ENCODE results near the gene MTMR2. TPM values are rescaled to one million over a fixed set of nuclear protein-coding genes. Genes with fewer than 3 reads are reported as not detected.

The MTMR2 gene
- total RNA-seq, 1 donor from 2014 or later, result 63.6 TPM

GRCh38 chr11:95917193-95918036 is 6.5 kb downstream of the MTMR2 start:
- peak; percentile 96 for DNase-seq

- DNase-seq, result no peak
Observed at GRCh38 chr11:95916049-95916448, 7.9 kb downstream of the MTMR2 start.

GRCh38 chr11:95915051-95915450 is 8.9 kb downstream of the MTMR2 start:
- no peak for DNase-seq

GRCh38 chr11:95913830-95914615 is 9.9 kb downstream of the MTMR2 start:
- DNase-seq, result no peak

GRCh38 chr11:95912902-95913560 is 10.9 kb downstream of the MTMR2 start:
- DNase-seq, result no peak

GRCh38 chr11:95911369-95911759 is 12.5 kb downstream of the MTMR2 start:
- no peak for DNase-seq

- no peak for DNase-seq
Observed at GRCh38 chr11:95910638-95911368, 13.1 kb downstream of the MTMR2 start.

- DNase-seq, result peak; percentile 46
Observed at GRCh38 chr11:95908826-95909225, 15.1 kb downstream of the MTMR2 start.

GRCh38 chr11:95907476-95907875 is 16.4 kb downstream of the MTMR2 start:
- no peak for DNase-seq

- DNase-seq, result no peak
Observed at GRCh38 chr11:95904009-95904650, 19.8 kb downstream of the MTMR2 start.

- DNase-seq, result no peak
Observed at GRCh38 chr11:95898782-95899181, 25.1 kb downstream of the MTMR2 start.

- no peak for DNase-seq
Observed at GRCh38 chr11:95897731-95898130, 26.2 kb downstream of the MTMR2 start.

GRCh38 chr11:95895815-95896214 is 28.1 kb downstream of the MTMR2 start:
- DNase-seq, result no peak

- DNase-seq, result no peak
Observed at GRCh38 chr11:95892892-95893570, 30.9 kb downstream of the MTMR2 start.

- no peak for DNase-seq
Observed at GRCh38 chr11:95892492-95892891, 31.4 kb downstream of the MTMR2 start.

GRCh38 chr11:95891423-95892170 is 32.3 kb downstream of the MTMR2 start:
- DNase-seq, result peak; percentile 31

GRCh38 chr11:95888852-95889251 is 35.1 kb downstream of the MTMR2 start:
- no peak for DNase-seq

GRCh38 chr11:95888439-95888838 is 35.5 kb downstream of the MTMR2 start:
- no peak for DNase-seq

GRCh38 chr11:95886462-95886861 is 37.4 kb downstream of the MTMR2 start:
- no peak for DNase-seq

GRCh38 chr11:95884802-95885201 is 39.1 kb downstream of the MTMR2 start:
- DNase-seq, result no peak

- peak; percentile 74 for DNase-seq
Observed at GRCh38 chr11:95884376-95884775, 39.5 kb downstream of the MTMR2 start.

Measured in dermis blood vessel endothelial cell (primary cell).